Activated CD4-positive, alpha-beta T cell treated with anti-CD3 and anti-CD28 coated beads, Interleukin-2, amount 50 U/mL, for 4 hours (primary cell): ENCODE data around the gene SHROOM4.
A peak's percentile ranks its signal among the peaks of the same experiment; 100 is the strongest.

Source experiments
- DNase-seq, 2 experiments: peaks; one replicate each; pipeline ENCODE4 v3.0.0-alpha.2; 2020

Gene SHROOM4

GRCh38 chrX:50615570-50616158 lies 198.3 kb downstream of the SHROOM4 start:
- no peak for DNase-seq

GRCh38 chrX:50614460-50614859 lies 199.5 kb downstream of the SHROOM4 start:
- no peak for DNase-seq

- no peak for DNase-seq
Observed at GRCh38 chrX:50613846-50614245, 200.1 kb downstream of the SHROOM4 start.

- DNase-seq: no peak
Observed at GRCh38 chrX:50609796-50610195, 204.2 kb downstream of the SHROOM4 start.

- DNase-seq: no peak
Observed at GRCh38 chrX:50606300-50606950, 207.6 kb downstream of the SHROOM4 start.

- no peak for DNase-seq
Observed at GRCh38 chrX:50596056-50596455, 217.9 kb downstream of the SHROOM4 start.

GRCh38 chrX:50594788-50595187 lies 219.2 kb downstream of the SHROOM4 start:
- no peak for DNase-seq

GRCh38 chrX:50586980-50587379 lies 227.0 kb downstream of the SHROOM4 start:
- DNase-seq: no peak

GRCh38 chrX:50586407-50586806 lies 227.6 kb downstream of the SHROOM4 start:
- no peak for DNase-seq

- no peak for DNase-seq
Observed at GRCh38 chrX:50581405-50581804, 232.6 kb downstream of the SHROOM4 start.

- DNase-seq: peak in 1 of 2 experiments; percentile 5
Observed at GRCh38 chrX:50579955-50580354, 234.0 kb downstream of the SHROOM4 start.

- no peak for DNase-seq
Observed at GRCh38 chrX:50577326-50577725, 236.7 kb downstream of the SHROOM4 start.

GRCh38 chrX:50567636-50568035 lies 246.4 kb downstream of the SHROOM4 start:
- no peak for DNase-seq

- no peak for DNase-seq
Observed at GRCh38 chrX:50565718-50566117, 248.3 kb downstream of the SHROOM4 start.
